Lower leg skin (tissue), 4 donors: ENCODE measurements around the gene FAM171A2. TPM values are rescaled to one million over a fixed set of nuclear protein-coding genes. Genes with fewer than 3 reads are reported as not detected.
"Not testable (repeated sequence)": the region's sequence is repeated elsewhere in the genome, so short reads cannot be mapped to it uniquely, and the experiment has no call there.

ENCODE experiments used
- DNase-seq, 2 donors: peaks; one replicate each; pipeline ENCODE4 v3.0.0-alpha.2; 2019; ENCODE audit warnings: low spot score in 2 of 2
- H3K4me3 ChIP-seq: fragments of 200-600 bp; sonication (generic); 2 replicates; pipeline ENCODE4 v1.5.1; 2017; ENCODE audit warnings: mild to moderate bottlenecking, low read depth; ENCODE audit not compliant: poor library complexity, severe bottlenecking
- CTCF ChIP-seq, 3 donors: fragments of 450-650 bp; IDR thresholded peaks; one replicate each; pipeline ENCODE4 v1.5.1; 2016; ENCODE audit warnings: antibody characterized with exemption in 3 of 3, mild to moderate bottlenecking in 3 of 3, moderate library complexity in 2 of 3
- POLR2A ChIP-seq, 2 donors: fragments of 450-650 bp; IDR thresholded peaks; one replicate each; pipeline ENCODE4 v1.6.1; 2016 to 2017; ENCODE audit warnings: antibody characterized with exemption in 2 of 2, mild to moderate bottlenecking in 1 of 2, moderate library complexity in 1 of 2
- WGBS, 2 donors: methylation state at CpG; one replicate each; pipeline ENCODE4 v1.1.5; 2018; 5-methylcytosine and 5-hydroxymethylcytosine counted together
- intact Hi-C: fragments of 100-400 bp; cut with DNase I; formaldehyde crosslinking; loops from one replicate; pipeline ENCODE4 v1.15.0; 2023; ENCODE audit warnings: low total_unique reads
- total RNA-seq, 4 donors: library from RNA; depleted of rRNA; stranded (reverse); fragments of >200 nt; gene quantifications; one replicate each; pipeline ENCODE4 v1.1.0, GENCODE V29; 2016

The FAM171A2 gene
- total RNA-seq, 4 donors from 2014 or later, result 0.95 to 2.8 (median 2.4) TPM

GRCh38 chr17:44398692-44399691 lies 35.3 kb upstream of the FAM171A2 start:
- intact Hi-C loops, result no loop called here
- WGBS, 2 donors, result 95 to 97% methylated on average over 41 of the region's 41 CpGs
- TF ChIP-seq CTCF (IDR thresholded peaks at IDR 0.05) (no peak), POLR2A (IDR thresholded peaks at IDR 0.05) (no peak)
- no peak overlapping the region for H3K4me3 ChIP-seq
- no peak for DNase-seq

- intact Hi-C loops, result no loop called here
- no peak overlapping the region for H3K4me3 ChIP-seq
- whole genome bisulfite sequencing, 2 donors, result 93 to 95% methylated on average over 8 of the region's 8 CpGs
- no peak for TF ChIP-seq CTCF (IDR thresholded peaks at IDR 0.05)
- no peak for TF ChIP-seq POLR2A (IDR thresholded peaks at IDR 0.05)
- no peak for DNase-seq
These were observed 34.1 kb upstream of the FAM171A2 start for GRCh38 chr17:44397479-44398440.

- intact Hi-C loops, result no loop called here
- WGBS, 2 donors, result 93 to 98% methylated on average over 5 of the region's 5 CpGs
- TF ChIP-seq CTCF (IDR thresholded peaks at IDR 0.05) (no peak), POLR2A (IDR thresholded peaks at IDR 0.05) (no peak)
- no peak overlapping the region for H3K4me3 ChIP-seq
- DNase-seq, result no peak
These were observed 33.3 kb upstream of the FAM171A2 start for GRCh38 chr17:44396946-44397345.

- no peak for DNase-seq
- 91 to 98% methylated on average over 2 of the region's 2 CpGs for WGBS, 2 donors
- H3K4me3 ChIP-seq, result no peak overlapping the region
- intact Hi-C loops, result no loop called here
- TF ChIP-seq POLR2A (IDR thresholded peaks at IDR 0.05), result no peak
- TF ChIP-seq CTCF (IDR thresholded peaks at IDR 0.05), result no peak
These were observed 31.2 kb upstream of the FAM171A2 start for GRCh38 chr17:44394833-44395232.

GRCh38 chr17:44394112-44394511 lies 30.5 kb upstream of the FAM171A2 start:
- intact Hi-C loops, DNase-seq, H3K4me3 ChIP-seq: not testable (repeated sequence)
- WGBS, 2 donors, result 94 to 96% methylated on average over 9 of the region's 9 CpGs
